Fibroblast of the aortic adventitia (primary cell): ENCODE data around the gene RGS10. TPM values are rescaled to one million over a fixed set of nuclear protein-coding genes. Genes with fewer than 3 reads are reported as not detected.

Experiments
- DNase-seq: peaks from one replicate; pipeline ENCODE4 v3.0.0-alpha.2; 2010; ENCODE audit warnings: low read depth
- H3K4me3 ChIP-seq: 2 replicates; pipeline ENCODE4 v1.5.1; 2011; ENCODE audit warnings: low read depth, mild to moderate bottlenecking, control low read depth, low read length, moderate library complexity
- total RNA-seq: library from RNA; depleted of rRNA; stranded (reverse); fragments of >200 nt; gene quantifications from 2 replicates; pipeline ENCODE4 v1.2.3, GENCODE V29; 2012; ENCODE audit warnings: low replicate concordance
- TF ChIP-seq, protein P1 (sequence below): IDR thresholded peaks from 2 replicates; pipeline ENCODE4 v1.5.1; 2011; ENCODE audit warnings: mild to moderate bottlenecking, low read length, control low read depth, inconsistent platforms; ENCODE audit not compliant: insufficient read depth

The RGS10 gene
- total RNA-seq, 1 donor, result 42.4 TPM

DNA sequence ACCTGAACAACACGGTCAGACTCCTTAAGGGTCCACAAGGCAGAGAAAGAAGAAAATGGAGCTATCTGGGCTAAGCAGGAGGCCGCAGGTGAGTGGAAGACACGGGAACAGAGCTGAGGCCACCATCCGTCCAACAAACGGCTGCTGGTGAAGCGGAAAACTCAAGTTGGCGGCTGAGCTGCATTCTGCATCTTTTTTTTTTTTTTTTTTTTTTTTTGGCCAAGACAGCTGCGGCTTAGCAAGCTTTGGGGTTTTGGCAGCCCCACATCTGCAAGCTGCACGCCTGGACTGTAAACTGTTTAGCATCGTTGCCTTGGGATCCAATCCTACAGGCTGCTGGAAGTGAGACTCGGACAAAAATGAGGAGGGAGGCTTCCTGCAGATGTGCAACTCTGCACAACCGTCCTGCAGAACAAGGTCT lies 37.4 kb downstream of the RGS10 start:
- DNase-seq, result no peak
- TF ChIP-seq, protein P1, sequence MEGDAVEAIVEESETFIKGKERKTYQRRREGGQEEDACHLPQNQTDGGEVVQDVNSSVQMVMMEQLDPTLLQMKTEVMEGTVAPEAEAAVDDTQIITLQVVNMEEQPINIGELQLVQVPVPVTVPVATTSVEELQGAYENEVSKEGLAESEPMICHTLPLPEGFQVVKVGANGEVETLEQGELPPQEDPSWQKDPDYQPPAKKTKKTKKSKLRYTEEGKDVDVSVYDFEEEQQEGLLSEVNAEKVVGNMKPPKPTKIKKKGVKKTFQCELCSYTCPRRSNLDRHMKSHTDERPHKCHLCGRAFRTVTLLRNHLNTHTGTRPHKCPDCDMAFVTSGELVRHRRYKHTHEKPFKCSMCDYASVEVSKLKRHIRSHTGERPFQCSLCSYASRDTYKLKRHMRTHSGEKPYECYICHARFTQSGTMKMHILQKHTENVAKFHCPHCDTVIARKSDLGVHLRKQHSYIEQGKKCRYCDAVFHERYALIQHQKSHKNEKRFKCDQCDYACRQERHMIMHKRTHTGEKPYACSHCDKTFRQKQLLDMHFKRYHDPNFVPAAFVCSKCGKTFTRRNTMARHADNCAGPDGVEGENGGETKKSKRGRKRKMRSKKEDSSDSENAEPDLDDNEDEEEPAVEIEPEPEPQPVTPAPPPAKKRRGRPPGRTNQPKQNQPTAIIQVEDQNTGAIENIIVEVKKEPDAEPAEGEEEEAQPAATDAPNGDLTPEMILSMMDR, result no peak
- H3K4me3 ChIP-seq, result no peak overlapping the region

DNA sequence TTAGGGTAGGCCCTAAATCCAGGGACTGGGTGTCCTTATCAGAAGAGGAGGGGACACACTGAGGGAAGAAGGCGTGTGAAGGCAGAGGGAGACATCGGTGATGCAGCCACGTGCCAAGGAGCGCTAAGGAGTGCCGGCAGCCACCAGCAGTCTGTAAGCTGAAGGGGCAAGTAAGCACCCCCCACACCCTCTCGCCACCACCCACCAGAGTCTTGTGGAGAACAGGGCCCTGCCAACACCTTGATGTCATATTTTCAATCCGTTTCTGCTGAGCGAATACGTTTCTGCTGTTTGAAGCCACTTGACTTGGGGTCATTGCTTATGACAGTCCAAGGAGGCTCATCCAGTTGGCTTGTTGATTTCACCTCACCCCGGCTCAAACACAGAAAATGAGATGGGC lies 37.9 kb downstream of the RGS10 start:
- H3K4me3 ChIP-seq, result no peak overlapping the region
- no peak for DNase-seq
- TF ChIP-seq, protein P1, result no peak

DNA sequence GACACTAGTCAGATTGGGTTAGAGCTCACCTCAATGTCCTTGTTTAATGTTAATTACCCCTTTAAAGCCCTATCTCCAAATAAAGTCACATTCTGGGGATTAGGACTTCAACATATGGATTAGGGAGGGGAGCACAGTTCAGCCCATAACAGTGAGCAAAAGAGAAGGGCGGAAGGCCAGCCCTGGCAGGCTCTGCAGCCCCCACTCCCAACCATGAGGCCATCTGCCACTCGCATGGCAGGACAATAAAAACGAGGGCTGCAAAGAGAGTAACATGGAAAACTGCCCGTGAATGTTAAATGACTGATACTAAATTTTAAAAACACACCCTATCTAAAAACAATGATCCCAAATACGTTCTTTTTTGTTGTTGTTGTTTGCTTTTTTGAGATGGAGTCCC lies 38.7 kb downstream of the RGS10 start:
- TF ChIP-seq, protein P1, result no peak
- DNase-seq, result no peak
- no peak overlapping the region for H3K4me3 ChIP-seq

DNA sequence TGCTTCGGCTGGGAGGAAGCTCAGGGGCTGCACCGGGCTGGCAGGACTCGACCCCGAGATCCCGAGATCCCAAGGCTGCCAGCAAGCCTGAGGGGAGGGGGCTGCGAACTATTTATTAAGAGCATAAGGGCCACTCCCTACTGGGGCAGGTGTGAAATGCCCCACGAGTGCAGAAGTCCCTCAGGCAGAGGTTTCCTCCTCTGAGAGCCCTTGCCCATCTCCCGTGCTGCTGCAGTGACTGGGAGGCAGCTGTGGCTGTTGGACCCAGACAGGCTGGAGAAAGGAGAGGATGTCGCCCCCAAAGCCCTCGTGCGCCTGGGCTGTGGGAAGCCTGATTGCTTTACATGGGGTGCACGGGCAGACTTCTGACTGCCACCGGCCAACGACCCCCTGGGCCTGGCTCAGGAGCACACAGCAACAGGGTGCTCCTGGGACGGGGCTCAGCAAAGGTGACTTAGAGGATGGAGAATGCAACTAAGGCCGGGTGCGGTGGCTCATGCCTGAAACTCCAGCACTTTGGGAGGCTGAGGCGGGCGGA lies 39.8 kb downstream of the RGS10 start:
- DNase-seq, result no peak
- no peak overlapping the region for H3K4me3 ChIP-seq
- TF ChIP-seq, protein P1, result no peak

DNA sequence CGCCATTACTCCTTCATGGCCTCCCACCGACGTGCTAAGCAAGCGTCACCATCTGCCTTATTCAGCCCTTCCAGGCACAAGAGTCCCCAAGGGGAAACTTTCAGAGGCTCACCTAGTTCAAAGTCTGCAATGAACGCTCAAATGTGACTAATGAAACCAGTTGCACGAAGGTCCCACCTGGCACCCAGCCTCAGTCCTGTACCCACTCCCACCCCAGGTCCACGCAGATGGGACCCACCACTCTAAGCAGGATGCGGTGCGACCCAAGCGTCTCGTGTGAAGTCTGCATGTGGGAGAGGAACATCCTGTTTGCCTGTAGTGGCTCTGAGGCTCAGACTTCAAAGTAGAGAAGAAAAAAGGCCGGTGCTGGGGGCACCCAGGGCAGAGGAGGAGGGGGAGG lies 40.3 kb downstream of the RGS10 start:
- TF ChIP-seq, protein P1, result no peak
- DNase-seq, result no peak
- no peak overlapping the region for H3K4me3 ChIP-seq

DNA sequence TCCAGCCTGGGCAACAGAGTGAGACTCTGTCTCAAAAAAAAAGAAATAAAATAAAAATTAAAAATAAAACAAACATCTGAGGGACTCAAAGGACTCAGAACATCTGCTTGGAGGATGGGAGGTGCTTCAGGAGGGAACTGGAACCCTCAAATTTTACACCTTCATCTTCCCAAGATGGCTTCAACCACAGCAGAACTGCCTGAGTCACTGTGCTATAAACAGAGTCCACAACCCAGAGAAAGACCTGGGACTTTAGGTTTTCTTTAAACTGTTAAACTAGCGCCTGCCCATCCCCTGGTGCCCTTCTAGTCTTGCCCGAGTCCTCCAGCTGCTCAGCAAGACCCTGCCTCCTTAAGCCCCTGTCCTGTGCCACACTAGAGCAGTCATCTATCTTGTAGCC lies 40.8 kb downstream of the RGS10 start:
- TF ChIP-seq, protein P1, result no peak
- H3K4me3 ChIP-seq, result no peak overlapping the region
- no peak for DNase-seq

DNA sequence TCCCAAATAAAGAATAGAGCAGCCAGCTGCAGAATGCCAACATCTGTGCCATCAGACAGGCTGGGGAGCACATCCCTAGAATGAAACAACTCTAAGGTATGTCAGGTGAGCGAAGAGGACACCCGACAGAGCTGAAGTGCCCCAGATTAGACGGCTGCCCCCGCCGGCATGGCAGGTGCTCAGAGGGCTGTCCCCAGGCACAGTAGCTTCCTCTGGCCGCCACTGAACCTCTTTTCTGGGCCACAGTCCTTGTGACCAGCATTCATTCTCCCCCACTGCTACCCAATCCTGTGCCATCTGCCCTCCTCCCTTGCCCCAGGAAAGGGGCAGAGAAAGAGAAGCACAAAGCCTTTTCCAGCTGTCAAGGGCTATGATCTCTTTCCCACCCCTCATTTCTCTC lies 41.7 kb downstream of the RGS10 start:
- H3K4me3 ChIP-seq, result no peak overlapping the region
- TF ChIP-seq, protein P1, result no peak
- DNase-seq, result no peak
